SJSA1 (cell line): ENCODE results near the gene TRIM14. TPM values are rescaled to one million over a fixed set of nuclear protein-coding genes. Genes with fewer than 3 reads are reported as not detected.

Source experiments
- DNase-seq, 2 experiments: peaks; one replicate each; pipeline ENCODE4 v3.0.0-alpha.2; 2015 to 2020; ENCODE audit warnings: low spot score in 2 of 2, low read depth in 1 of 2
- H3K27ac ChIP-seq: fragments of 250-450 bp; sonication (Bioruptor Pico); 2 replicates; pipeline ENCODE4 v1.5.1; 2020; ENCODE audit warnings: mild to moderate bottlenecking, moderate library complexity
- H3K27me3 ChIP-seq: fragments of 250-450 bp; sonication (Bioruptor Pico); replicated peaks from 2 replicates; pipeline ENCODE4 v1.5.1; 2020; ENCODE audit warnings: mild to moderate bottlenecking, moderate library complexity
- H3K36me3 ChIP-seq: fragments of 250-450 bp; sonication (Bioruptor Pico); 2 replicates; pipeline ENCODE4 v1.5.1; 2020; ENCODE audit warnings: mild to moderate bottlenecking
- H3K4me1 ChIP-seq: fragments of 250-450 bp; sonication (Bioruptor Pico); replicated peaks from 2 replicates; pipeline ENCODE4 v1.6.1; 2021; ENCODE audit warnings: mild to moderate bottlenecking
- H3K4me3 ChIP-seq: fragments of 250-450 bp; sonication (Bioruptor Pico); 2 replicates; pipeline ENCODE4 v1.5.1; 2020; ENCODE audit warnings: mild to moderate bottlenecking
- H3K9me3 ChIP-seq: fragments of 250-450 bp; sonication (Bioruptor Pico); replicated peaks from 2 replicates; pipeline ENCODE4 v1.5.1; 2020; ENCODE audit warnings: mild to moderate bottlenecking
- total RNA-seq: library from RNA; depleted of rRNA; stranded (reverse); fragments of >200 nt; shearing (Covaris generic); gene quantifications from 2 replicates; pipeline ENCODE4 v1.2.3, GENCODE V29; 2014

Gene TRIM14
- total RNA-seq, 1 experiment from 2014 or later: 6.5 TPM

GRCh38 chr9:98149422-98149821 lies 30.4 kb upstream of the TRIM14 start:
- Histone ChIP-seq H3K4me3 (no peak overlapping the region), H3K27me3 (no peaks in the 10 kb centered on the region), H3K27ac (no peak overlapping the region), H3K4me1 (no peaks in the 10 kb centered on the region), H3K9me3 (no peaks in the 10 kb centered on the region), H3K36me3 (no peaks in the 10 kb centered on the region)
- DNase-seq: no peak

GRCh38 chr9:98148486-98148885 lies 29.5 kb upstream of the TRIM14 start:
- H3K9me3 ChIP-seq: no peaks in the 10 kb centered on the region
- no peaks in the 10 kb centered on the region for H3K36me3 ChIP-seq
- no peaks in the 10 kb centered on the region for H3K27me3 ChIP-seq
- H3K4me3 ChIP-seq: no peak overlapping the region
- no peak for DNase-seq
- no peaks in the 10 kb centered on the region for H3K4me1 ChIP-seq
- H3K27ac ChIP-seq: no peak overlapping the region

- no peak overlapping the region for H3K27ac ChIP-seq
- no peaks in the 10 kb centered on the region for H3K9me3 ChIP-seq
- no peaks in the 10 kb centered on the region for H3K36me3 ChIP-seq
- H3K4me1 ChIP-seq: no peaks in the 10 kb centered on the region
- H3K27me3 ChIP-seq: no peaks in the 10 kb centered on the region
- no peak for DNase-seq
- H3K4me3 ChIP-seq: no peak overlapping the region
Measured at GRCh38 chr9:98147582-98147981, 28.6 kb upstream of the TRIM14 start.

- no peaks in the 10 kb centered on the region for H3K4me1 ChIP-seq
- no peak overlapping the region for H3K27ac ChIP-seq
- H3K36me3 ChIP-seq: no peaks in the 10 kb centered on the region
- H3K4me3 ChIP-seq: no peak overlapping the region
- no peak for DNase-seq
- no peaks in the 10 kb centered on the region for H3K27me3 ChIP-seq
- H3K9me3 ChIP-seq: no peaks in the 10 kb centered on the region
Measured at GRCh38 chr9:98146101-98146991, 27.3 kb upstream of the TRIM14 start.

- no peaks in the 10 kb centered on the region for H3K27me3 ChIP-seq
- no peaks in the 10 kb centered on the region for H3K4me1 ChIP-seq
- no peak overlapping the region for H3K27ac ChIP-seq
- no peak for DNase-seq
- H3K9me3 ChIP-seq: no peaks in the 10 kb centered on the region
- no peaks in the 10 kb centered on the region for H3K36me3 ChIP-seq
- H3K4me3 ChIP-seq: no peak overlapping the region
Measured at GRCh38 chr9:98144631-98145030, 25.6 kb upstream of the TRIM14 start.

GRCh38 chr9:98144076-98144475 lies 25.1 kb upstream of the TRIM14 start:
- H3K27ac ChIP-seq: no peak overlapping the region
- H3K9me3 ChIP-seq: no peaks in the 10 kb centered on the region
- no peak overlapping the region for H3K4me3 ChIP-seq
- no peaks in the 10 kb centered on the region for H3K4me1 ChIP-seq
- no peak for DNase-seq
- H3K36me3 ChIP-seq: no peaks in the 10 kb centered on the region
- H3K27me3 ChIP-seq: no peaks in the 10 kb centered on the region

- no peaks in the 10 kb centered on the region for H3K36me3 ChIP-seq
- no peaks in the 10 kb centered on the region for H3K9me3 ChIP-seq
- no peak for DNase-seq
- H3K4me1 ChIP-seq: no peaks in the 10 kb centered on the region
- H3K4me3 ChIP-seq: no peak overlapping the region
- no peaks in the 10 kb centered on the region for H3K27me3 ChIP-seq
- H3K27ac ChIP-seq: no peak overlapping the region
Measured at GRCh38 chr9:98142925-98143481, 24.0 kb upstream of the TRIM14 start.

- no peaks in the 10 kb centered on the region for H3K4me1 ChIP-seq
- H3K27me3 ChIP-seq: no peaks in the 10 kb centered on the region
- no peak overlapping the region for H3K27ac ChIP-seq
- H3K36me3 ChIP-seq: no peaks in the 10 kb centered on the region
- H3K9me3 ChIP-seq: no peaks in the 10 kb centered on the region
- H3K4me3 ChIP-seq: no peak overlapping the region
- DNase-seq: no peak
Measured at GRCh38 chr9:98142182-98142907, 23.3 kb upstream of the TRIM14 start.

- DNase-seq: no peak
Measured at GRCh38 chr9:98140503-98140902, 21.5 kb upstream of the TRIM14 start.

GRCh38 chr9:98136489-98136888 lies 17.5 kb upstream of the TRIM14 start:
- no peak overlapping the region for H3K4me3 ChIP-seq
- H3K27me3 ChIP-seq: no peaks in the 10 kb centered on the region
- H3K27ac ChIP-seq: no peak overlapping the region
- no peak for DNase-seq
- H3K9me3 ChIP-seq: no peaks in the 10 kb centered on the region
- H3K36me3 ChIP-seq: no peaks in the 10 kb centered on the region
- no peaks in the 10 kb centered on the region for H3K4me1 ChIP-seq

More at GRCh38 chr9:98140503-98140902, 21.5 kb upstream of the TRIM14 start:
- no peak overlapping the region for H3K4me3 ChIP-seq
- no peaks in the 10 kb centered on the region for H3K9me3 ChIP-seq
- H3K27ac ChIP-seq: no peak overlapping the region
- no peaks in the 10 kb centered on the region for H3K4me1 ChIP-seq
- no peaks in the 10 kb centered on the region for H3K27me3 ChIP-seq
- H3K36me3 ChIP-seq: no peaks in the 10 kb centered on the region

GRCh38 chr9:98135938-98136337 lies 16.9 kb upstream of the TRIM14 start:
- no peaks in the 10 kb centered on the region for H3K9me3 ChIP-seq
- H3K27me3 ChIP-seq: no peaks in the 10 kb centered on the region
- H3K4me1 ChIP-seq: no peaks in the 10 kb centered on the region
- no peak for DNase-seq
- no peak overlapping the region for H3K4me3 ChIP-seq
- no peaks in the 10 kb centered on the region for H3K36me3 ChIP-seq
- no peak overlapping the region for H3K27ac ChIP-seq

GRCh38 chr9:98135558-98135934 lies 16.5 kb upstream of the TRIM14 start:
- no peaks in the 10 kb centered on the region for H3K27me3 ChIP-seq
- no peak overlapping the region for H3K27ac ChIP-seq
- no peaks in the 10 kb centered on the region for H3K9me3 ChIP-seq
- no peak overlapping the region for H3K4me3 ChIP-seq
- no peaks in the 10 kb centered on the region for H3K4me1 ChIP-seq
- DNase-seq: no peak
- no peaks in the 10 kb centered on the region for H3K36me3 ChIP-seq

GRCh38 chr9:98134702-98135557 lies 15.9 kb upstream of the TRIM14 start:
- Histone ChIP-seq H3K36me3 (no peaks in the 10 kb centered on the region), H3K27me3 (no peaks in the 10 kb centered on the region), H3K4me1 (no peaks in the 10 kb centered on the region), H3K4me3 (no peak overlapping the region), H3K27ac (no peak overlapping the region), H3K9me3 (no peaks in the 10 kb centered on the region)
- DNase-seq: no peak
